ENCODE results near the gene NPPB. TPM values are rescaled to one million over a fixed set of nuclear protein-coding genes. Genes with fewer than 3 reads are reported as not detected.
"Not testable (repeated sequence)": the region's sequence is repeated elsewhere in the genome, so short reads cannot be mapped to it uniquely, and the experiment has no call there.

NPPB gene
- not detected for total RNA-seq
- long read RNA-seq: 0 reads

DNA sequence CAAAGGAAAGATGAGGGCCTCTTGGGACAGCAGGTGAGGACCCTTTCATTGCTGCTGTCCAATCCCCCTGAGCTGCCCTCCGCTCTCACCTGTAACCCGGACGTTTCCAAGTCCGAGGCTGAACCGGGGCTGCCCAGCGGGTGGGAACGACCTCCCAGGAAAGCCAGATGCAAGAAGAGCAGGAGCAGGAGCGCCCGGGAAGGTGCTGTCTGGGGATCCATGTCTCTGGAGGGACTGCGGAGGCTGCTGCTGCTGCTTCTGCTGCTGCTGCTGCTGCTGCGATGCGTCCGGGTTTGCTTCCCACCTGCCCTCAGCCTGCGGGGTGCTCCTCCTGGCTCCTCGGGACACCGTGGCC lies at the start of gene NPPB:
Gene NPPB, minus strand, starts transcription at position 333 of the 355 bp plus-strand sequence. Its CDS starts 112 bp downstream, at position 221.
- no peak for DNase-seq
- no peak for ATAC-seq
- intact Hi-C loops (cut with DNase I, micrococcal nuclease): no loop called here

DNA sequence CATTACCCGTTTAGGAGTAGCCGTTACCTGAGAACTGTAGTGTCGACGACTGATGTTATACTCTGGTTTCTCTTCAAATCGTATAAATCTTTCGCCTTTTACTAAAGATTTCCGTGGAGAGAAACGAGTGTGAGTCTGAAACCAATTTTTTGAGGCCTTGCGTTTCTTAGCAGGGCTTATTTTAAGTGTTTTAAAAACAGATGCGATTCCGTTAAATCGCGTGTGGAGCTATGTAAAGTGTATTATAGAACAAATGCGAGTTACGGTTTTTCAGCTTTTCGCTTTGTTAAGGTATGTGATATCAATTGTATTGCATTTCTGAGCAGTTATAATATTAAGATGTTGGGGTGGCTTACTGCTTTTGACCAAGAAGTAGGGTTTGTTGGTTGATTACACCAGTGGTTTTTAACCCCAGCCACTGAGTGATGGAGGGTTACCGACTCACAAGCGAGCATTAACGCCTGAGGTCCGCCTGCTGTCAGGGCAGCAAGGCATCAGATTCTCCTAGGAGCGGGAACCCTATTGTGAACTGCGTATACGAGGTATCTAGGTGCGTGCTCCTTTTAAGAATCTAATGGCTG lies 49.4 kb upstream of the NPPB start:
- intact Hi-C loops (cut with DNase I, micrococcal nuclease): loop anchor here in 1 of 2 donors (10.0 kb wide), 1 partner anchor 67 kb away; no protein-coding TSS in a partner anchor
- ATAC-seq: peak; percentile 74
- peak in 1 of 2 donors; percentile 53 for DNase-seq

DNA sequence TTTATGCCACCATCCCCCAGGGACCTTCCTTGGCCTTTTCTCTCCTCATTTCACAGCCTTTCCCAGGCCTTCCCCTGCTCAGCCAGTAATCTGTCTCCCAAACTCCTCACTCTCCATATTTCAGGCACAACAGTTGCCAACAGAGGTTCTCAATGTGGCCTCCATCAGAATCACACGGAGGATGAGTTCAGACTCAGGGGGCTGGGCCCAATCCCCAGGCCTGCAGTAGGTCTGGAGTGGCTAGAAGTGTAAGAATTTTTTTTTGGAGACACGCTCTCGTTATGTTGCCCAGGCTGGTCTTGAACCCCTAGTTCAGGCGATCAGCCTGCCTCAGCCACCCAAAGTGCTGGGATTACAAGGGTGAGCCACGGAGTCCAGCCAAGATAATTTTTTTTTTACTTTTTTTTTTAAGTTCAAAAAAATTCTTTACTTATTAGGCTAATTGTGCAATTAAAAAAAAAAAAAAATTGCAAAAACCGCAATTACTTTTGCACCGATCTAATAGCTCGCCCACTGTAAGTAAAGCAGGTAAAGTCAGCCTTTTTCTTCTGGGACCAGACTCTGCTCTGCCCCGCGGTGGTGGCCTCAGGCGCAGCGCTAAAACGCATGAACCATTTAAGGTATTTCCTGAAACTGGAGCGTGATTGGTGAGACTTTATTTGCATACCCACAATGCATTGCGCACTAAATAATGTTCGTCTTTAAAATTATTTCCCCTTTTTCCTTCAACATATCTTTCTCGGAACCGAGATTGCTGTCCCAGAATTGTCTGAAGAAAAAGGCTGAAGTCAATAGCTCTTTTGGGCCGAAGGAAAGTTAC lies 48.7 kb upstream of the NPPB start:
- DNase-seq (peak; percentile 92 to 93), ATAC-seq (peak; percentile 74)
- intact Hi-C loops (cut with DNase I, micrococcal nuclease): loop anchor here in 1 of 2 donors (10.0 kb wide), 1 partner anchor 67 kb away; no protein-coding TSS in a partner anchor

DNA sequence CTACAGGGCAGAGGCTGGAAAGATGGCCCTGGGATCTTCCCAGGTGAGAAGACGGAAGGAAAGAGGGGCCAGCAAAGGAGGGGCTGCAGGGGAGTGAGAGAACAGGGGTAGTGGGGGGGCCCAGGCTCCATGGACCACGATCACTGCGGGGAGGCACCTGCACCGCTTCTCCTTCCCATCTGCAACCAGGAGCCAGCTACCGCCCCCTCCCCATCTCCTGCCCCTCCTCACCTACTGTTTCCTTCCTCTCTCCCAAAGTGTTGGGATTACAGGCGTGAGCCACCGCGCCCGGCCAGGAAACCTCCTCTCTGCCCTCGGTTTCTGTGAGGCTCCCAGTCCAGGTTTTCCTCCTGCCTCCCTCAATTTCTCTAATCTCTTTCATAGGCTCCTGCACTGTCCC lies 48.1 kb upstream of the NPPB start:
- DNase-seq: no peak
- no peak for ATAC-seq
- intact Hi-C loops (cut with DNase I, micrococcal nuclease): loop anchor here in 1 of 2 donors (10.0 kb wide), 1 partner anchor 68 kb away; no protein-coding TSS in a partner anchor

DNA sequence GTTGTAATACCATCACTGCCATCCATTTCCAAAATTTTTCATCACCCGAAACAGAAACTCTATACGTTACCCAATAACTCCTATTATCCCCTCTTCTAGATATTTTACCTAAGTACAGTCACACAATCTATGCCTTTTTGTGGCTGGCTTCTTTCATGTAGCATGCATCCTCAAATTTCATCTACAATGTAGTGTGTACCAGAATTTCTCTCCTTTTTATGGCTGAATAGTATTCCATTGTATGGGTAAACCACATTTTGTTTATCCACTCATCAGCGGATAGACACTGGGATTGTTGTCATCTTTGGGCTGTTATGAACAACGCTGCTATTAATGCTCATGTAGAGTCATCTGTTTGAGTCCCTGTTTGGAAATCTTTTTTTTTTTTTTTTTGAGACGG lies 46.2 kb upstream of the NPPB start:
- intact Hi-C loops (cut with DNase I, micrococcal nuclease): loop anchor here in 1 of 2 donors (10.0 kb wide), 1 partner anchor 70 kb away; no protein-coding TSS in a partner anchor
- DNase-seq (no peak), ATAC-seq (no peak)

DNA sequence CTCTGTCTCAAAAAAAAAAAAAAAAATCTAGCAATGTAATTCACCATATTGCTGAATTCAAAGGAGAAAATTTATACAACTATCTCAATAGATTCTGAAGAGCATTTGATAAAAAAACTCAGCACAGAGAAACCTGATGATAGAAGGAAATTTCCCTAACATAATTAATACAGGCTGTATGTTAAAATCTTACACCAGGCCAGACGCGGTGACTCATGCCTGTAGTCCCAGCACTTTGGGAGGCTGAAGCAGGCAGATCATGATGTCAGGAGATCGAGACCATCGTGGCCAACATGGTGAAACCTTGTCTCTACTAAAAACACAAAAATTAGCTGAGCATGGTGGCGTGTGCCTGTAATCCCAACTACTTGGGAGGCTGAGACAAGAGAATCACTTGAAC lies 45.4 kb upstream of the NPPB start:
- DNase-seq, ATAC-seq: not testable (repeated sequence)
- intact Hi-C loops (cut with DNase I, micrococcal nuclease): loop anchor here in 1 of 2 donors (10.0 kb wide), 1 partner anchor 71 kb away; no protein-coding TSS in a partner anchor

DNA sequence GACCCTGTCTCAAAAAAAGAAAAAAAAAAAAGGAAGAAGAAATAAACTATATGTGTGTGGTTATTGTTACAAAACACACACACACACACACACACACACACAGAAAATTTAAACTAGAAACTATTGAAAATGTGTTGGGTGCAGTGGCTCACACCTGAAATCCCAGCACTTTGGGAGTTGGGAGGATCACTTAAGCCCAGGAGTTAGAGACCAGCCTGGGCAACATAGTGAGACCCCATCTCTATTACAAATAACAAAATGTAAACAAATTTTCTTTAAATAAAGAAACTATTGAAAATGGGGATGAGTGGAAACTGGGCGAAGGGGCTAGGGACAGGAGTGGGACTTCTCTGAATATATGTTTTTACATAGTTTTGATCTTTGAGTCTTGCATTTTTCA lies 44.5 kb upstream of the NPPB start:
- ATAC-seq (no peak), DNase-seq (no peak)
- intact Hi-C loops (cut with DNase I, micrococcal nuclease): loop anchor here in 1 of 2 donors (10.0 kb wide), 1 partner anchor 72 kb away; no protein-coding TSS in a partner anchor

DNA sequence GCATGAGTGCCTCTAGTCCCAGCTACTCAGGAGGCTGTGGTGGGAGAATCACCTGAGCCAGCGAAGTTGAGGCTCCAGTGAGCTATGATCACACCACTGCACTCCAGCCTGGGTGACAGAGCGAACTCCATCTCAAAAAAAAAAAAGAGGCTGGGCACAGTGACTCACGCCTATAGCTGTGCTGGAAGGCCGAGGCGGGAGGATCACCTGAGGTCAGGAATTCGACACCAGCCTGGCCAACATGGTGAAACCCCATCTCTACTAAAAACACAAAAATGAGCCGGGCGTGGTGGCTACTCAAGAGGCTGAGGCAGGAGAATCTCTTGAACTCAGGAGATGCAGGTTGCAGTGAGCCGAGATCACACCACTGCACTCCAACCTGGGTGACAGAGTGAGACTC lies 42.7 kb upstream of the NPPB start:
- DNase-seq, ATAC-seq: not testable (repeated sequence)
- intact Hi-C loops (cut with DNase I, micrococcal nuclease): loop anchor here in 1 of 2 donors (10.0 kb wide), 1 partner anchor 73 kb away; no protein-coding TSS in a partner anchor

DNA sequence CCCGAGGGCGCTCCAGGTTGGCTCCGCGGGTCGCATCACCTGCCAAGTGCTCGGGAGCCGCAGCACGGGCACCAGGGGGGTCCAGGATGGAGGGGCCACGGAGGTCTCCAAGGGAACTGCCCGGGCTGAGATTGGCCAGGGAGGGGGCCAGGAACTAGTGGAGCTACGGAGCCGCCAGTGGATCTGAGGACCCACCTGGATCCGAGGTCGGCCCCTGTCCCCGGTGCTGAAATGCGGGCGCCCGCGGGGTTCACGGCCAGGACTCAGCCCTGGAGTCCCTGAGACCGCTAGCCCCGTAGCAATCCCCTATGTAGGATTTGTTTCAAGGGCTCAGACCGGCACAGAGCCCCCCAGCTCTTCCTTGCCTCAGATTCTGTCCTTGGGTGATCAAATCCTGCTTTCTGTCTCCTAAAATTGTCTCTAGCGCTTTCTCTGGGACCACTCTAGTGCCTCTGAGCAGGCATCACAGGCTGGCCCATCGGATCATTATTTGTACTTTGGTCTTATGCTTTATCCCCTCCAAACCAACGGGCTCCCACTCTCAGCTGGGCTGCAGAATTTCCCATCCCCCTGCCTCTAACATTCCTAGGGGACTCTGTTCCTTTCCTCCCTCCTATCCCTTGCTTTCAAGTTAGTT lies 40.2 kb upstream of the NPPB start:
- ATAC-seq (no peak), DNase-seq (no peak)
- intact Hi-C loops (cut with DNase I, micrococcal nuclease): loop anchor here in 1 of 2 donors (10.0 kb wide), 1 partner anchor 64 kb away; no protein-coding TSS in a partner anchor

DNA sequence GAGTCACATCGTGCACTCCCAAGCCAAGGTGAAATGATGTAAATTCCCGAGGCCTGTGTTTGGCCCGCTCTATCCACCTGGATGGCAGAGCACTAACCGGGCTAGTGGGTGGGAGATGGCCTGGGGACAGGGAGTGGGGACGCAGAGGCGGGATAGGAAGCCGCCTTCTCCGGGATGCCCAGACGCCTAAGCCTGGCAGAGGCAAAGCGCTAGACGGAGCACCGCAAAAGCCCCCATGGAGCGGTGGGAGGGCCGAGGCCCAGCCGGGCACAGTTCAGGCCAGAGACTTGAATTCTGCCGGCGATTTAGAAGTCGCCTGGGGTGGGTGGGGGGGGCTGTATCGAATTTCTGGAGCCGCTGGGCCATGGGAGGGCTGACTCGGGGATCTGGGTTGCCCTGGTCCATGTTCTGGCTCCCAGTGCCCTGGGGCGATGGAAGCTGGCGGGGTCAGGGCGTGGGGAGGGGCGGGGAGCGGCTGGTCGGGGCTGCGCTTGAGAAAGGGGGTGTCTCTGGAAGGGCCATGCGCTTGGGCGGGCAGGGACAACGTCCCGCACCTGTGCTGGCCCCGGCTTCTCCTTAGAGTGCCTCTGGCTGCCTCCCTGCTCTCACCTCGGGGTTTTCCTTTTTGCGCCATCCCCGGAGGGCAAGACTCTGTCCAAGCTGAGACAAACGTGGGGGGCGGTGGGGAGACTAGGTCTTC lies 39.5 kb upstream of the NPPB start:
- intact Hi-C loops (cut with DNase I, micrococcal nuclease): loop anchor here in 1 of 2 donors (10.0 kb wide), 1 partner anchor 63 kb away; no protein-coding TSS in a partner anchor
- no peak for ATAC-seq

DNA sequence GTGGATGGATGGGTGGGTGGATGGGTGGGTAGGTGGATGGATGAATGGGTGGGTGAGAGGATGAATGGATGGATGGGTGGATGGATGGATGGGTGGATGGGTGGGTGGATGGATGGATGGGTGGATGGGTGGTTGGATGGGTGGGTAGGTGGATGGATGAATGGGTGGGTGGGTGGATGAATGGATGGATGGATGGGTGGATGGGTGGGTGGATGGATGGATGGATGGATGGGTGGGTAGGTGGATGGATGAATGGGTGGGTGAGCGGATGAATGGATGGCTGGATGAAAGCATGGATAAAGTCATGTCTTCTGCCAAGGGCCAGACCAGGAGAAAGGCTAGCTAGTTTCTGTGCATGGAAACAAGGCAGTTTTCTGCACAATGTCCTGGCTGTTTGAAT lies 35.8 kb upstream of the NPPB start:
- not testable (repeated sequence) for ATAC-seq, DNase-seq
- intact Hi-C loops (cut with DNase I, micrococcal nuclease): loop anchor here in 1 of 2 donors (10.0 kb wide), 1 partner anchor 60 kb away; no protein-coding TSS in a partner anchor

More for the DNA sequence above, 39.5 kb upstream of the NPPB start:
- DNase-seq: no peak

DNA sequence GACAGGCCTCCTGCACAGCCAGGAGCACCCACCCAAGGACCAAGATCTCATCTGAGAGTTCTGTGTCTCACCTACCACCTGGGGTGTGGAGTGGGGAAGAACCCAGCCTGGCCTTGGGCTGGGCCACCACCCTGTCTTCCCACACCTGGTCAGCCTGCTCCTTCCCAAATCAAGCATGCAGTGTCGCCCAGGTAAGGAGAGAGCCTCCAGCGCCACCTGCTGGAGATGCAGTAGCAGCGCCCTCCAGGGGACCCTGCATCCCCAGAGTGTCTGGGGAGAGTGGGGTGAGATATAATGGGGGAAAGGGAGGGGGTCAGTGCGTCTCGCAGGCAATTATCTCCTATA lies 35.1 kb upstream of the NPPB start:
- ATAC-seq (peak; percentile 93), DNase-seq (peak; percentile 49 to 59)
- intact Hi-C loops (cut with DNase I, micrococcal nuclease): loop anchor here in 1 of 2 donors (10.0 kb wide), 1 partner anchor 59 kb away; no protein-coding TSS in a partner anchor

DNA sequence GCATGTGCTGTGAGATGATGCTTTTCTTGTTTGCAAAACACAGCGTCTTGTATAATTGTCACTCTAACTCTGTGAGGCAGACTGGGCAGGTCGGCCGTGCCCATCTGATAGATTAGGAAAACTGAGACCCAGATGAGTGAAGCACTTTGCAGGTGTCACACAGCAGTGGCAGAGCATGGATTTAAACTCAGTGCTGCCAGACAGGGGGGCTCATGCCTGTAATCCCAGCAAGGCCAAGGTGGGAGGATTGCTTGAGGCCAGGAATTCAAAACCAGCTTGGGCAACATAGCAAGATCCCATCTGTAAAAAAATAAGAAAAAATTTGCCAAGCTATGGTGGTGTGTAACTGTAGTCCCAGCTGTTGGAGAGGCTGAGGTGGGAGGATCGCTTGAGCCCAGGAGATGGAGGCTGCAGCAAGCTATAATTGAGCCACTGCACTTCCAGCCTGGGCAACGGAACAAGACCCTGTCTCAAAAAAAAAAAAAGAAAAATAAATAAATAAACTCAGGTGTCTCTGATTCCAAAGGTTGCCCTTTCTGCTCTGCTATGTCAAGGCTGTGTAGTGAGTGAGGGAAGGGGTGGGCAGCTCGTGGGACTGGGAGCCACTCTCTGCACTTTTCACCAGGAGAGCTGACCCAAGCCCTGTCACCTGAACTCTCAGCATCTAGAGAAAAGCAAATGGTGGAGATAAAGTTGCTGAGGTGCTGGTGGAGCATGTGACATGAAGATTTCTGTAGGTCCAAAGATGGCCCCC lies 32.9 kb upstream of the NPPB start:
- DNase-seq (no peak), ATAC-seq (no peak)
- intact Hi-C loops (cut with DNase I, micrococcal nuclease): loop anchor here in 1 of 2 donors (10.0 kb wide), 1 partner anchor 57 kb away; no protein-coding TSS in a partner anchor

DNA sequence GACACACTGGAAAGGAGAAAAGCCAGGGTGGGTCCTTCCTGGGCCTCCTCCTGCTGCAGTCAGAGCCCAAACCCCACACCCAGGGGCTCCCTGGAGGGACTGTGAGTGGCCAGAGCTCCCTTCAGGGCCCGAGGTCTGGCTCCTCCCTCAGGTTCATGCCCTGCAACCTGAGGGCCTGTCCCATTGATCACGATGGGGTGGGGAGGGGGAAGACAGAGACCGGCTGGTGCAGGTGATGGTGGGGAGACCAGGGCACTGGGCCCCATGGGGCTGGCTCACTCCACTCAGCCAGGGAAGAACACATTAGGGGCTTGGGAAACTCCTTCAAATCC lies 30.1 kb upstream of the NPPB start:
- ATAC-seq (no peak), DNase-seq (no peak)
- intact Hi-C loops (cut with DNase I, micrococcal nuclease): no loop called here

DNA sequence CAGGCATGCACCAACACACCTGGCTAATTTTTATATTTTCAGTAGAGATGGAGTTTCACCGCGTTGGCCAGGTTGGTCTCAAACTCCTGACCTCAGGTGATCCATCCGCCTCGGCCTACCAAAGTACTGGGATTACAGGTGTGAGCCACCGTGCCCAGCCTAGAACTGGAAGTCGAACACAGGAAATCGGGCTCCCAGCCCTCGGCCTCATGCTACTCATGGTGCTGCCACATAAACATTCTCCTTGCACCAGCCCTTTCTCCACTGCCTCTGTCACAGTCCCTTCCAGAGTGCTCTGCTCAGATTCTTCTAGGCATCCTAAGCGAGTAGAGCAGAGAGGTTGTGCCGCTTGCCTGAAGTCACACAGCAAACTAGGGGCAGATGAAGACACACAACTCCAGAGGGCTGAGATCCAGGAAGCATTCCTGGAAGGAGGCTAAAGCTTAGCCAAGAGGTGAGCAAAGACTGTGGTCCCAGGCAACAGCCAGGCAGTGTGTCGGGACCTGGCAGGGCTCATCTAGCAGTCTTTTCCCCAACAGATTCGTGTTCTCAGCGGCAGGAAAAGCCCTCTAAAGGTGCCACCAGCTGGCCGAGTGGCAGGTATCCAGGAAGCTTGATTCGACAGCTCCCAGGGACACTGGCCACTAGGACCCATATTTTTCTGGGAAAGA lies 29.6 kb upstream of the NPPB start:
- intact Hi-C loops (cut with DNase I, micrococcal nuclease): no loop called here
- no peak for DNase-seq
- no peak for ATAC-seq

DNA sequence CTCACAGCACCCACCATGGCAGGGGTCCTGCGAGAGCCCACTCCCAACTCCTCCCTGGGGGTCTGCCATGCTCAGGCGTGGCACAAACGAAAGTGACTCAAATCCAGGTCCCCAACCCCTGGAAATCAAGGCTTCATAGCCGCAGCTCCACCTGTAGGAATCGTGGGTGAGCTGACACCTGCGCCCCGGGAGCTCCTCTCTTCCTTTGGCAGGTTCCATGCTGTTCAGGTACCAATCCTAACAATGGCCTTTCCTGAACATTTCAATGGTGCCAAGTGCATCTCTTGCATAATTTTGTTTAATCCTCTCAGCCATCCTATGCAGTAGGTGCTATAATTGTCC lies 28.9 kb upstream of the NPPB start:
- DNase-seq (no peak), ATAC-seq (no peak)
- intact Hi-C loops (cut with DNase I, micrococcal nuclease): no loop called here

DNA sequence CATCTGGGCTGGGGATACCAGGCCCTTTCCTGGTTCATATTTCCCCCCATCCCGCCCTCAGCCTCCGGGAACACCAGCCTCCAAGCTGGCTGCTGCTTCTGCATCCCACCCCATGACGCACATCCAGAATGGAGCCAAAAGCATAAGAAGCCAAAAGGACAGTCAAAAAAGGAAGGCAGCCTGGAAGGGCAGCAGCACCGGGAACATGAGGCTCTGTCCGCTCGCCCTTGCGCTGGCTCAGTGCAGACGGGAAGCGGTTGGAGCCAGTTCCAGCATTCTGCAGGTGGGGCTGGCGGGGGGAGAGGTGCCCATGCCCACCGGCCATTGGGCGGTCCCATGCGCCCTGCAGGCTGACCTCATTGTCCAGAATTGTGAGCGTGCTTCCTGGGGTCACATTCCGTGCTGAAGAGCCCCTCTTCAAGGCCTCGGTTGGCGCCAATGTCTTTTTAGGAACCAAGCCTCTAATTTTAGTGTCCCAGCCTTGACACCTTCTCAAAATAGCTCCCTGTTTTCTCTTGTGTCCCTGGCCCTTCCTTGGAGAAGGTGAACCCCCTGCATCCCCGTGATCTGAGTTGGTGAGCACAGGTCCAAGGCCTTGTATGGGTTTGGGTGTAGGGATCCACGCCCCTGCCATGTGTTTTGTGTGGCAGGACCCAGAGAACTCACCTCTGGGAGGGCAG lies 28.4 kb upstream of the NPPB start:
- intact Hi-C loops (cut with DNase I, micrococcal nuclease): no loop called here
- no peak for DNase-seq

More for the DNA sequence above, 28.4 kb upstream of the NPPB start:
- no peak for ATAC-seq
